Measurements from ENCODE around the gene DCANP1. TPM values are rescaled to one million over a fixed set of nuclear protein-coding genes. Genes with fewer than 3 reads are reported as not detected.

The DCANP1 gene
- total and polyA plus RNA-seq, 2 donors (not counting 3 experiments of a cell fraction or from before 2014, with no cell fraction given): not detected

GRCh38 chr5:135437422-135437795 is 9.7 kb downstream of the DCANP1 start:
- H3K9me1 ChIP-seq (replicated peaks; ENCODE audit: control insufficient read depth, extremely low read depth, insufficient read depth, low read length): no peaks in the 10 kb centered on the region
- H3K9ac ChIP-seq (replicated peaks; ENCODE audit: extremely low read depth, insufficient read depth, low read length): no peak overlapping the region
- dilution Hi-C loops (cut with MboI; ENCODE audit: extremely low pct_ligation_motif_present, low sequenced_read_pairs): no loop called here
- H2AFZ ChIP-seq (ENCODE audit: low read depth, low read length): no peak overlapping the region
- DNase-seq (ENCODE audit: low read depth, low spot score) (no peak), FAIRE-seq (no peak)
- BruUV-seq (replicated peaks): no TSS peak
- H3K4me1 ChIP-seq (ENCODE audit: control insufficient read depth, extremely low read depth, insufficient read depth, low read length): no peaks in the 10 kb centered on the region
- intact Hi-C loops (cut with micrococcal nuclease): no loop called here
- no peaks in the 10 kb centered on the region for H3K9me3 ChIP-seq (replicated peaks; ENCODE audit: control insufficient read depth, insufficient read depth, low read length)
- peaks cover 7 to 22% of the 10 kb centered on the region in 2 experiments for H3K27me3 ChIP-seq (ENCODE audit: control insufficient read depth in 2 of 2, insufficient read depth in 2 of 2, low read length in 2 of 2)
- H3K79me2 ChIP-seq (ENCODE audit: control insufficient read depth, insufficient read depth, low read length): no peaks in the 10 kb centered on the region
- no peak overlapping the region for H3K27ac ChIP-seq (ENCODE audit: insufficient read depth, low read depth, low read length)
- no peak overlapping the region for H3K4me2 ChIP-seq (ENCODE audit: insufficient read depth, low read length)
- ChIA-PET CTCF (interaction anchor here (0.7 to 6.6 kb wide), 2 partner anchors 12 to 123 kb away, joined by 3 to 44 read pairs; no protein-coding TSS in a partner anchor), POLR2A (no interaction called here)
- no peaks in the 10 kb centered on the region for H3K36me3 ChIP-seq (ENCODE audit: control insufficient read depth in 2 of 2, extremely low read depth in 1 of 2, insufficient read depth in 2 of 2, low read length in 2 of 2)
- H4K20me1 ChIP-seq (replicated peaks; ENCODE audit: control insufficient read depth, extremely low read depth, insufficient read depth, low read length): no peaks in the 10 kb centered on the region
- no peak overlapping the region for H3K4me3 ChIP-seq (replicated peaks in 1 of 3; ENCODE audit: insufficient read depth in 1 of 3, low read depth in 1 of 3, low read length in 3 of 3)
- TF ChIP-seq GATA2 (IDR thresholded peaks at IDR 0.05; ENCODE audit: insufficient read depth, insufficient read length, low read depth, low read length) (no peak), FOS (IDR thresholded peaks at IDR 0.05; ENCODE audit: borderline replicate concordance, insufficient read depth, low read length) (no peak), POLR2AphosphoS5 (IDR thresholded peaks at IDR 0.05; ENCODE audit: insufficient read depth, low read depth, low read length) (no peak), EZH2 (IDR thresholded peaks at IDR 0.05; ENCODE audit: borderline replicate concordance, low read depth, low read length, severe bottlenecking) (no peak), POLR2A (IDR thresholded peaks at IDR 0.05; ENCODE audit: low read depth, low read length) (no peak), MAX (IDR thresholded peaks at IDR 0.05; ENCODE audit: insufficient read depth, insufficient read length) (no peak), MYC (IDR thresholded peaks at IDR 0.05; ENCODE audit: low read depth, low read length) (no peak), CTCF (IDR thresholded peaks at IDR 0.05; ENCODE audit: extremely low read depth in 1 of 2, insufficient read depth in 1 of 2, low read depth in 1 of 2, low read length in 2 of 2) (no peak), JUN (IDR thresholded peaks at IDR 0.05; ENCODE audit: borderline replicate concordance, insufficient read depth, insufficient read length, low read depth) (no peak)

Data from endothelial cell of umbilical vein (primary cell).